ENCODE measurements around the gene BLOC1S4. TPM values are rescaled to one million over a fixed set of nuclear protein-coding genes. Genes with fewer than 3 reads are reported as not detected.

The BLOC1S4 gene
- total RNA-seq, 1 experiment from 2014 or later, result 15.7 TPM

DNA sequence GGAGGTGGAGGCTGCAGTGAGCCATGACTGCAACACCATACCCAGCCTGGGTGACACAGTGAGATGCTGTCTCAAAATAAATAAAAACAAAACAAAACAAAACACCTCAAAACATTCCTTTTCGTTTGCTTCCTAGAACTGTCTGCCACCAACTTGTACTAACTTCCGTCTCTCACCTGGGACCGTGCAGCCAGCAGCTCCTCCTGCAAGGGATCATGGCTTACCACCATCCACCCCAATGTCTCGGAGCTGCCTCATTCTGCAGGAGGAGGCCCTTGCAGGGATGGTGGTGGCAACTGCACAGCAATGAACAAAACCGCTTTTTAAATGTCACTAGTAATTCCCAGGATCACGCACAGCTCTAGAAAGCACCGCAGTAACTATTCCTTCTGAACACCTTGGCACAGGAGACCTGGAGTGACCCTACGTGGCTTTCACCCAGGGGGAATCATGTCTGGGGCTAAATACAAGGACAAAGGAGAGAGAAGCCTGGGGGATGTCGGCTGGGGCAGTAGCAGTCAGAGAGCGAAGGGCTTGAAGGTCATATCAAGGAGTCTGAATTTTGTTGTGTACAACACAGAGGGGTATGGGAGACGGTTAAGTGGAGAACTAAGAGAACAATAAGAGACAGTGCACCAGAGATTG is 49.1 kb downstream of the BLOC1S4 start:
- Histone ChIP-seq H3K4me1 (ENCODE audit: control insufficient read depth in 1 of 2, insufficient read depth in 2 of 2, low read length in 2 of 2) (peaks cover 14 to 24% of the 10 kb centered on the region in 2 experiments), H3K79me2 (ENCODE audit: insufficient read depth, low read length) (no peaks in the 10 kb centered on the region), H3K36me3 (ENCODE audit: control insufficient read depth in 1 of 2, insufficient read depth in 2 of 2, low read length in 2 of 2) (no peaks in the 10 kb centered on the region), H3K9me3 (ENCODE audit: control insufficient read depth in 1 of 2, insufficient read depth in 1 of 2, low read depth in 1 of 2, low read length in 2 of 2) (no peaks in the 10 kb centered on the region), H2AFZ (ENCODE audit: low read depth, low read length, poor library complexity, severe bottlenecking) (no peak overlapping the region), H3K27ac (ENCODE audit: low read depth, low read length) (no peak overlapping the region), H4K20me1 (ENCODE audit: insufficient read depth) (no peaks in the 10 kb centered on the region), H3K27me3 (ENCODE audit: insufficient read depth, low read length) (no peaks in the 10 kb centered on the region), H3K4me2 (ENCODE audit: low read length) (no peak overlapping the region), H3K4me3 (replicated peaks in 1 of 2; ENCODE audit: low read depth in 1 of 2, low read length in 2 of 2) (no peak overlapping the region), H3K9me2 (ENCODE audit: insufficient read depth) (no peaks in the 10 kb centered on the region), H3K9ac (ENCODE audit: low read length) (no peak overlapping the region)
- no peak for TF ChIP-seq POLR2AphosphoS5 (IDR thresholded peaks at IDR 0.05; ENCODE audit: low read depth, low read length)
- TF ChIP-seq ZNF274 (IDR thresholded peaks at IDR 0.05; ENCODE audit: low read depth, low read length), result no peak
- TF ChIP-seq EZH2phosphoT487 (IDR thresholded peaks at IDR 0.05; ENCODE audit: borderline replicate concordance), result no peak
- TF ChIP-seq EGR1 (IDR thresholded peaks at IDR 0.05; ENCODE audit: low read depth), result no peak
- TF ChIP-seq ELF1 (IDR thresholded peaks at IDR 0.05; ENCODE audit: borderline replicate concordance, low read depth), result no peak
- TF ChIP-seq FOSL1 (IDR thresholded peaks at IDR 0.05; ENCODE audit: low read depth), result no peak
- TF ChIP-seq CBX3 (IDR thresholded peaks at IDR 0.05; ENCODE audit: low read depth), result no peak
- TF ChIP-seq SP1 (IDR thresholded peaks at IDR 0.05; ENCODE audit: low read depth), result no peak
- no peak for TF ChIP-seq TCF7L2 (IDR thresholded peaks at IDR 0.05; ENCODE audit: borderline replicate concordance, extremely low read depth, insufficient read depth, insufficient read length)
- TF ChIP-seq EZH2 (IDR thresholded peaks at IDR 0.05), result no peak
- no peak for TF ChIP-seq YY1 (IDR thresholded peaks at IDR 0.05; ENCODE audit: extremely low read depth, insufficient replicate concordance, low read depth, low read length)
- TF ChIP-seq, protein P1, sequence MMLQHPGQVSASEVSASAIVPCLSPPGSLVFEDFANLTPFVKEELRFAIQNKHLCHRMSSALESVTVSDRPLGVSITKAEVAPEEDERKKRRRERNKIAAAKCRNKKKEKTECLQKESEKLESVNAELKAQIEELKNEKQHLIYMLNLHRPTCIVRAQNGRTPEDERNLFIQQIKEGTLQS (IDR thresholded peaks at IDR 0.05), result no peak
- TF ChIP-seq ZBTB33 (IDR thresholded peaks at IDR 0.05; ENCODE audit: extremely low read depth, insufficient replicate concordance, low read length), result no peak
- no peak for TF ChIP-seq CEBPB (IDR thresholded peaks at IDR 0.05; ENCODE audit: low read depth)
- TF ChIP-seq POLR2A (IDR thresholded peaks at IDR 0.05; ENCODE audit: borderline replicate concordance, extremely low read depth, insufficient read depth, insufficient read length), result no peak
- TF ChIP-seq, protein P2, sequence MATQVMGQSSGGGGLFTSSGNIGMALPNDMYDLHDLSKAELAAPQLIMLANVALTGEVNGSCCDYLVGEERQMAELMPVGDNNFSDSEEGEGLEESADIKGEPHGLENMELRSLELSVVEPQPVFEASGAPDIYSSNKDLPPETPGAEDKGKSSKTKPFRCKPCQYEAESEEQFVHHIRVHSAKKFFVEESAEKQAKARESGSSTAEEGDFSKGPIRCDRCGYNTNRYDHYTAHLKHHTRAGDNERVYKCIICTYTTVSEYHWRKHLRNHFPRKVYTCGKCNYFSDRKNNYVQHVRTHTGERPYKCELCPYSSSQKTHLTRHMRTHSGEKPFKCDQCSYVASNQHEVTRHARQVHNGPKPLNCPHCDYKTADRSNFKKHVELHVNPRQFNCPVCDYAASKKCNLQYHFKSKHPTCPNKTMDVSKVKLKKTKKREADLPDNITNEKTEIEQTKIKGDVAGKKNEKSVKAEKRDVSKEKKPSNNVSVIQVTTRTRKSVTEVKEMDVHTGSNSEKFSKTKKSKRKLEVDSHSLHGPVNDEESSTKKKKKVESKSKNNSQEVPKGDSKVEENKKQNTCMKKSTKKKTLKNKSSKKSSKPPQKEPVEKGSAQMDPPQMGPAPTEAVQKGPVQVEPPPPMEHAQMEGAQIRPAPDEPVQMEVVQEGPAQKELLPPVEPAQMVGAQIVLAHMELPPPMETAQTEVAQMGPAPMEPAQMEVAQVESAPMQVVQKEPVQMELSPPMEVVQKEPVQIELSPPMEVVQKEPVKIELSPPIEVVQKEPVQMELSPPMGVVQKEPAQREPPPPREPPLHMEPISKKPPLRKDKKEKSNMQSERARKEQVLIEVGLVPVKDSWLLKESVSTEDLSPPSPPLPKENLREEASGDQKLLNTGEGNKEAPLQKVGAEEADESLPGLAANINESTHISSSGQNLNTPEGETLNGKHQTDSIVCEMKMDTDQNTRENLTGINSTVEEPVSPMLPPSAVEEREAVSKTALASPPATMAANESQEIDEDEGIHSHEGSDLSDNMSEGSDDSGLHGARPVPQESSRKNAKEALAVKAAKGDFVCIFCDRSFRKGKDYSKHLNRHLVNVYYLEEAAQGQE (IDR thresholded peaks at IDR 0.05; ENCODE audit: low read depth), result no peak
- TF ChIP-seq CTCF (IDR thresholded peaks at IDR 0.05 in 2 of 3, conservative IDR thresholded peaks at IDR 0.05 in 1 of 3; ENCODE audit: borderline replicate concordance in 1 of 3, insufficient read depth in 1 of 3, low read depth in 2 of 3, low read length in 2 of 3), result no peak
- no peak for TF ChIP-seq RAD21 (IDR thresholded peaks at IDR 0.05; ENCODE audit: low read depth)
- TF ChIP-seq MAX (IDR thresholded peaks at IDR 0.05), result no peak
- RAD21 ChIA-PET (ENCODE audit: low non-redundant PET in 1 of 2, low total read pairs in 2 of 2, uncharacterized antibody in 2 of 2, unreplicated experiment in 2 of 2), result no interaction called here
- ATAC-seq (no peak), DNase-seq (ENCODE audit: low read depth, low spot score) (no peak)
- POLR2A ChIA-PET, result no interaction called here
- CTCF ChIA-PET, result no interaction called here
- intact Hi-C loops (cut with micrococcal nuclease), result no loop called here
- no TSS peak for BruUV-seq (replicated peaks)
